Esophagus squamous epithelium (tissue), 5 donors: Measurements from ENCODE around the gene ARGFX. TPM values are rescaled to one million over a fixed set of nuclear protein-coding genes. Genes with fewer than 3 reads are reported as not detected.

Experiments used
- DNase-seq: peaks from one replicate; lab custom pipeline; 2025; lab: John Stamatoyannopoulos, UW
- H3K27ac ChIP-seq, 4 donors: fragments of 200-600 bp; sonication (generic); one replicate each; pipeline ENCODE4 v1.5.1; 2016 to 2019; ENCODE audit warnings: mild to moderate bottlenecking in 1 of 4
- H3K27me3 ChIP-seq, 4 donors: fragments of 200-600 bp; sonication (generic); 1 replicate in 3 of 4; 2 replicates in 1 of 4; pipeline versions ENCODE4 v1.5.1 to v1.6.0; 2017 to 2021; ENCODE audit warnings: antibody characterized with exemption in 1 of 4
- H3K36me3 ChIP-seq, 3 donors: fragments of 200-600 bp; sonication (generic); one replicate each; pipeline ENCODE4 v1.5.1; 2016 to 2019
- H3K4me1 ChIP-seq, 3 donors: fragments of 200-600 bp; sonication (generic); one replicate each; pipeline ENCODE4 v1.5.1; 2017 to 2019
- H3K4me3 ChIP-seq, 4 donors: fragments of 200-600 bp; sonication (generic); 1 replicate in 3 of 4; 2 replicates in 1 of 4; pipeline ENCODE4 v1.5.1; 2016 to 2019; ENCODE audit warnings: mild to moderate bottlenecking in 2 of 4, moderate library complexity in 1 of 4
- H3K9me3 ChIP-seq, 3 donors: fragments of 200-600 bp; sonication (generic); one replicate each; pipeline ENCODE4 v1.5.1; 2016 to 2019
- POLR2A ChIP-seq, 4 donors: fragments of 450-650 bp; IDR thresholded peaks; one replicate each; pipeline ENCODE4 v1.6.1; 2017; ENCODE audit warnings: antibody characterized with exemption in 4 of 4, mild to moderate bottlenecking in 4 of 4, moderate library complexity in 3 of 4
- WGBS, 2 donors: methylation state at CpG; one replicate each; pipeline ENCODE4 v1.1.5; 2018; 5-methylcytosine and 5-hydroxymethylcytosine counted together
- intact Hi-C: fragments of 100-400 bp; cut with DNase I; formaldehyde crosslinking; loops from one replicate; pipeline ENCODE4 v1.15.0; 2022
- total RNA-seq, 4 donors: library from RNA; depleted of rRNA; stranded (reverse); fragments of >200 nt; gene quantifications; one replicate each; pipeline ENCODE4 v1.1.0, GENCODE V29; 2016
- TF ChIP-seq, protein P1 (sequence below), 6 experiments: fragments of 450-650 bp in 4 of 6; fragments of 200-600 bp in 2 of 6; sonication (generic) in 2 of 6; IDR thresholded peaks; one replicate each; pipeline ENCODE4 v1.5.1; 2016 to 2019; ENCODE audit warnings: antibody characterized with exemption in 6 of 6, mild to moderate bottlenecking in 4 of 6, moderate library complexity in 4 of 6
- donor health status: DM: yes; HTN: yes; CAD: no.

Gene ARGFX
- total RNA-seq, 4 donors from 2014 or later = not detected

DNA sequence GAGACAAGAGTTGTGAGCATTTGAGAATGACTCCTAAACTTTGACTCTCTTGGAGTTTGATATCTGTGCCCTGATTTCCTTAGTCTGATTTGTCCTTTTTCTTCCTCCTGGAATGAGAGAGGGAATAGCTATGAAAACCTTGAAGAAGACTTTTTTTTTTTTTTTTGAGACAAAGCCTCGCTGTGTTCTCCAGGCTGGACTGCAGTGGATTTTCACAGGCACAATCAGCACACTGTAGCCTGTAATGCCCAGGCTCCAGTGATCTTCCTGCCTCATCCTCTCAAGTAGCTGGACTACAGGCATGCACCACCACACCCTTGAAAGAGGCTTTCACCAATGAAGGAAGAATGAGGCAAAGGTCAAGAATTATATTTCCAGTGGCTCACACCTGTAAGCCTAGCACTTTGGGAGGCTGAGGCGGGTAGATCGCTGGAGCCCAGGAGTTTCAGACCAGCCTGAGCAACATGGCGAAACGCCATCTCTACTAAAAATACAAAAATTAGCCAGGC is 10.3 kb upstream of the ARGFX start:
- H3K4me1 ChIP-seq = peaks cover 0 to 15% (median 6%) of the 10 kb centered on the region in 3 donors
- no peak for DNase-seq
- TF ChIP-seq POLR2A (IDR thresholded peaks at IDR 0.05) = no peak
- TF ChIP-seq, protein P1, sequence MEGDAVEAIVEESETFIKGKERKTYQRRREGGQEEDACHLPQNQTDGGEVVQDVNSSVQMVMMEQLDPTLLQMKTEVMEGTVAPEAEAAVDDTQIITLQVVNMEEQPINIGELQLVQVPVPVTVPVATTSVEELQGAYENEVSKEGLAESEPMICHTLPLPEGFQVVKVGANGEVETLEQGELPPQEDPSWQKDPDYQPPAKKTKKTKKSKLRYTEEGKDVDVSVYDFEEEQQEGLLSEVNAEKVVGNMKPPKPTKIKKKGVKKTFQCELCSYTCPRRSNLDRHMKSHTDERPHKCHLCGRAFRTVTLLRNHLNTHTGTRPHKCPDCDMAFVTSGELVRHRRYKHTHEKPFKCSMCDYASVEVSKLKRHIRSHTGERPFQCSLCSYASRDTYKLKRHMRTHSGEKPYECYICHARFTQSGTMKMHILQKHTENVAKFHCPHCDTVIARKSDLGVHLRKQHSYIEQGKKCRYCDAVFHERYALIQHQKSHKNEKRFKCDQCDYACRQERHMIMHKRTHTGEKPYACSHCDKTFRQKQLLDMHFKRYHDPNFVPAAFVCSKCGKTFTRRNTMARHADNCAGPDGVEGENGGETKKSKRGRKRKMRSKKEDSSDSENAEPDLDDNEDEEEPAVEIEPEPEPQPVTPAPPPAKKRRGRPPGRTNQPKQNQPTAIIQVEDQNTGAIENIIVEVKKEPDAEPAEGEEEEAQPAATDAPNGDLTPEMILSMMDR (IDR thresholded peaks at IDR 0.05) = no peak
- H3K36me3 ChIP-seq = no peaks in the 10 kb centered on the region
- WGBS, 2 donors = 86 to 87% methylated on average over 5 of the region's 5 CpGs
- H3K9me3 ChIP-seq = no peaks in the 10 kb centered on the region
- no peak overlapping the region for H3K27ac ChIP-seq
- H3K27me3 ChIP-seq = no peaks in the 10 kb centered on the region
- no peak overlapping the region for H3K4me3 ChIP-seq
- intact Hi-C loops = no loop called here

DNA sequence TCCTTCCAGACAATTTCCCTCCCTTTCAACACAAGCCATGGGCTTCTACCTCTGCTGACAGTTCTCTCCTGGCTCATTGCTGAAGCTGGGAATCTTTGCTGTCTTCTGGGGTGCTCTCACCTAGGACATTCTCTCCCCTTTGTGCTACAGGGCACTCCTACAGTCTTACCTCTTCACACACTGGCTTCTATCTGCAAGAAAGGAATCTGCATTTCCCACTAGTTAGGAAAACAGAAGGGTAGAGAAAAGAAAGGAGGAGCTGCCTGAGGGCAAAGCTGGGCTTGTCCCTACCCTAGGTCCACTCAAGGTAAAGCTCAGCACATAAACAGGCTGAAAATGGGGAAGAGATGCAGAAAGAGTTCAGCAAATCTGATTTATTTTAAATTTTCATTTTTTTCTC is 5.6 kb upstream of the ARGFX start:
- no peak for DNase-seq
- Histone ChIP-seq H3K4me3 (no peak overlapping the region), H3K4me1 (peaks cover 0 to 15% (median 6%) of the 10 kb centered on the region in 3 donors), H3K9me3 (no peaks in the 10 kb centered on the region), H3K36me3 (no peaks in the 10 kb centered on the region), H3K27me3 (no peaks in the 10 kb centered on the region), H3K27ac (peak overlapping the region in 3 of 4 donors; percentile 9 to 26 (median 22))
- intact Hi-C loops = no loop called here
- TF ChIP-seq, protein P1 (IDR thresholded peaks at IDR 0.05) = no peak
- TF ChIP-seq POLR2A (IDR thresholded peaks at IDR 0.05) = no peak

DNA sequence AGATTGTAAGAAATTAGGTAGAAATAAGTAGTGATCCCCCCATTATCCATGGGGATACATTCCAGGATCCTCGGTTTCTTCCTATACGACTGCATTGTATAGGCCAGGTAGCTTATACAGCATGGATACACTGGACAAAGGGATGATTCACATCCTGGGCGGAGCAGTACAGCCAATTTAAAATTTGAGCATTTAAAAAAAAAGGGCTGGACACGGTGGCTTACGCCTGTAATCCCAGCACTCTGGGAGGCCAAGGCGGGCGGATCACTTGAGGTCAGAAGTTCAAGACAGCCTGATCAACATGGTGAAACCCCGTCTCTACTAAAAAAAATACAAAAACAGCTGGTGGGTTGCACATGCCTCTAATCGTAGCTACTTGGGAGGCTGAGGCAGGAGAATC is 976 bp upstream of the ARGFX start:
- TF ChIP-seq, protein P1 (IDR thresholded peaks at IDR 0.05) = no peak
- no peak for TF ChIP-seq POLR2A (IDR thresholded peaks at IDR 0.05)
- Histone ChIP-seq H3K4me1 (peaks cover 0 to 7% (median 6%) of the 10 kb centered on the region in 3 donors), H3K9me3 (no peaks in the 10 kb centered on the region), H3K36me3 (no peaks in the 10 kb centered on the region), H3K27ac (no peak overlapping the region), H3K27me3 (no peaks in the 10 kb centered on the region), H3K4me3 (no peak overlapping the region)
- WGBS, 2 donors = 52 to 71% methylated on average over 9 of the region's 9 CpGs
- no peak for DNase-seq
- intact Hi-C loops = no loop called here

DNA sequence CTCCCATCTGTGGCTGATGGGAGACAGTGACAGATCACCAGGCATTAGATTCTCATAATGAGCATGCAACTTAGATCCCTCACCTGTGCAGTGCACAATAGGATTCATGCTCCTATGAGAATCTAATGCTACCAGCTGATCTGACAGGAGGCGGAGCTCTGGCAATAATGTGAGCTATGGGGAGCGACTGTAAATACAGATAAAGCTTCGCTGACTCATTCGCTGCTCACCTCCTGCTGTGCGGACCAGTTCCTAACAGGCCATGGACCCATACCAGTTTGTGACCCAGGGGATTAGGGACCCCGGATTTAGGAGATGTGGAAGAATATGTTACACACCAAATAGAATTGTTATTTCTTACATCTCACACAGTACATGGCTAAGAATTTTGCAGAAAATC is 6.7 kb downstream of the ARGFX start:
- 37 to 68% methylated on average over 6 of the region's 6 CpGs for WGBS, 2 donors

DNA sequence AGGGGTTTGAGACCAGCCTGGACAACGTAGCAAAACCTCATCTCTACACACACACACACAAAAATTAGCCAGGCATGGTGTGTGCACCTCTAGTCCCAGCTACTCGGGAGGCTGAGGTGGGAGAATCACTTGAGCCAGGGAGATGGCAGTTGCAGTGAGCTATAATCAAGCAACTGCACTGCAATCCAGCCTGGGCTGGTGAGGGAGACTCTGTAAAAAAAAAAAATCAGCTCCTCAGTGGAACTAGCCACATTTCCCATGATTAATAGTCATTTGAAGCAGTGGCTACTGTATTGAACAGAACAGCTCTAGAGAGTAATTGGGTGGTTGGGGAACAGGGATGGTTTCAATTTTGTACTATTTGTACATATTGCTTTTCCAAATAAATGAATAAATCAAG is 13.9 kb downstream of the ARGFX start:
- Histone ChIP-seq H3K27ac (no peak overlapping the region), H3K4me3 (no peak overlapping the region), H3K27me3 (peaks cover 0 to 10% (median 0%) of the 10 kb centered on the region in 4 donors), H3K4me1 (no peaks in the 10 kb centered on the region), H3K36me3 (no peaks in the 10 kb centered on the region), H3K9me3 (no peaks in the 10 kb centered on the region)
- no peak for DNase-seq
- TF ChIP-seq POLR2A (IDR thresholded peaks at IDR 0.05) = no peak
- TF ChIP-seq, protein P1 (IDR thresholded peaks at IDR 0.05) = no peak
- WGBS, 2 donors = 63% methylated on average over 1 to 2 of the region's 2 CpGs
- intact Hi-C loops = no loop called here

More for the DNA sequence above, 6.7 kb downstream of the ARGFX start:
- intact Hi-C loops = no loop called here
- H3K9me3 ChIP-seq = no peaks in the 10 kb centered on the region
- H3K27ac ChIP-seq = no peak overlapping the region
- TF ChIP-seq, protein P1 (IDR thresholded peaks at IDR 0.05) = no peak
- TF ChIP-seq POLR2A (IDR thresholded peaks at IDR 0.05) = no peak
- H3K36me3 ChIP-seq = no peaks in the 10 kb centered on the region
- no peak overlapping the region for H3K4me3 ChIP-seq
- no peaks in the 10 kb centered on the region for H3K27me3 ChIP-seq
- DNase-seq = no peak
- H3K4me1 ChIP-seq = no peaks in the 10 kb centered on the region
